Measurements from ENCODE around the gene NCBP3.
"Not testable (repeated sequence)": the region's sequence is repeated elsewhere in the genome, so short reads cannot be mapped to it uniquely, and the experiment has no call there.

The NCBP3 gene

DNA sequence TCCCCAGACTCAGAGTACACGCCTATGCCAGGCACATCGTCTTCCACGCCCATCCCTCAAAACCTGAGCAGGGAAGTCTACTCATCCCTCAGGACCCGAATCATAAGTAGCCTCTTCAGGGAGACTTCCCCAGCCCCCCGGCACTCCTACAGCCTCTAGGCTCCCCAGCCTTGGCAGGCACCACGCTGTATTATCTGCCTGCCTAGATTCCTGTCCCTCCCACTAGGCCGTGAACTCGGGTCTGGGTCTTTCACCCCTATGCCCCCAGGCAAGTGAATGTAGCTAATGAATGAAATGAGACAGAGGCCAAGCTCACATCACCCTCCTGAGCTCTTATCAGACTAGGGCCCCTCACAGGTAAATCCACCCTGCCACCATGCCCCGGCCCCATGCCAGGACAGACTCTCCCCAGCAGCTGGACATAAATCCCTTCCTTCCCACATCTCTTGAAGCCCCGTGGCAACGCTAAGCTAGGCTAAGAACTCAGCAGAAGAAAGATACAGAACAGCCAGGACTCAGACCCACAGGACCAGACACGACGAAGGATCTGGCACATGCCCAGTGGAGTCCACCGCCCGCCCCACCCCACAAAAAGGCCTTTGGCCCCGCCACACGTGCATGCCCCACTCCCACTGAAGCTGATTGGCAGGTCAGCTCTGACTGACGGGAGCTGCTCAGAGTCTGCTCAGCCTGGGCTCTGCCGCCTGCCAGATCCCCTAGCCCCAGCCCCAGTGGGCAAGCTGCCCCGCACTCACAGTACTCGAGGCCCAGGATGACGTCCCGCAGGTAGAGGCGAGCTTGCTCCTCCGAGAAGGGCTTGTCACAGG is 33.8 kb upstream of the NCBP3 start:
- DNase-seq (ENCODE audit: low read depth), result no peak

GRCh38 chr17:3879186-3879585 is 33.1 kb upstream of the NCBP3 start:
- no peak for DNase-seq (ENCODE audit: low read depth)

DNA sequence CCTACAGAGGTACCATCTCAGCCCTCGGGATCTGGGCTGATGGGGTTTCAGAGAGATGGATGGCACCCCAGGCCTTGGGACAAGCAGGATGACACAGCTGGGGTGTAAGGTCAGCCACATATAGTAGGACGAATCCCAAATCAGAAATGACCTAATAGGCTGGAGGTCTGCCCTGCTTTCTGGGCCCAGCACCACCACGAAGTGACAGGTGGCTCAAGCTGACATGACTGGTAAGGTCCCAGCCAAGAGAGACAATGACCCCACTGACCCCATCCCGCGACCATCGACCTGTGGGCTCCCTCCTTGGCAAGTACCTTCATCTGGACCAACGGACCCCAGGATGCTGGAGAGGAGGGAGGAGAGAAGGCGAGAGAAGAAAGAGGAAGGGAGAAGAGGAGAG is 31.2 kb upstream of the NCBP3 start:
- DNase-seq (ENCODE audit: low read depth), result no peak

- no peak for DNase-seq (ENCODE audit: low read depth)
Observed at GRCh38 chr17:3875317-3875716, 29.3 kb upstream of the NCBP3 start.

GRCh38 chr17:3873862-3874261 is 27.8 kb upstream of the NCBP3 start:
- DNase-seq (ENCODE audit: low read depth), result no peak

DNA sequence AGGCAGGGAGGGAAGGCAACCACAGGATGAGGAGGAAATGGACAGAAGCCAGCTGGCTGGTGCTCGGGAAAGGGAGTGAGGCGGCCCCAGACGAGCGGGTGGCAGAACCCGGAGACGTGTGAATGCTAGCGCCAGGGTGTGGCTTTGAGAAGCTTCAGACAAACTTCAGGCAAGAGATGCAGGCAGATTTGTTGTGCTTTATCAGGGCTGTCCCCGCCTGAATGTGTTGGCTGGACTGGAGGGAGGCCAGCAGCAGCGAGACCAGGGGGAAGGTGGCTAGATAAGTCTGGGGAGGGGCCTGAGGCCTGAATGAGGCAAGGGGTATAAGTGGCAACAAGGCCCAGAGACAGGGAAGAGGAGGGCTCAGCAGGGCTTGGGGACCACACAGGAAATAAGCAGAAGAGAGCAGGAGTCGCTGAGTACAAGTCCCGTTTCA is 24.8 kb upstream of the NCBP3 start:
- DNase-seq (ENCODE audit: low read depth), result no peak

- no peak for DNase-seq (ENCODE audit: low read depth)
Observed at GRCh38 chr17:3867606-3868005, 21.6 kb upstream of the NCBP3 start.

- no peak for DNase-seq (ENCODE audit: low read depth)
Observed at GRCh38 chr17:3867106-3867505, 21.1 kb upstream of the NCBP3 start.

DNA sequence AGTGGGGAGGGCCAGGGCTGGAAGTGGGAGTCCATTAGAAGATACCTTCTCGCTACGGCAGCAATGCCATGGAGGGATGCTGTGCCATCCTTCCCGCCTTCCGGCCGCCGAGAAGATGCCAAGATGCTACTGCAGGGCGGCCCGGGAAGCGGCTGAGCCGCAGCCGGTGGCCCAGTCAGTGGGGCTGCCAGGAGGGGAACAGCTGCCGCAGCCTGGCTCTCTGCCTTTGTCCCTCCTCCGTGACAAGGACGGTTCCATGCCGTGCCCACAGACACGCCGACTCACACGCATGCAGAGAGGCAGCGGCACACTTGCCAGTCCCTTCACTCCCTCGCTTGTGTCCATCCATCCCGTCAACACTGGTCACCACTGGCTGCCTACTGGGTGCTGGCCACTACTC is 20.2 kb upstream of the NCBP3 start:
- no peak for DNase-seq (ENCODE audit: low read depth)

- DNase-seq (ENCODE audit: low read depth), result no peak
Observed at GRCh38 chr17:3865176-3865575, 19.1 kb upstream of the NCBP3 start.

DNA sequence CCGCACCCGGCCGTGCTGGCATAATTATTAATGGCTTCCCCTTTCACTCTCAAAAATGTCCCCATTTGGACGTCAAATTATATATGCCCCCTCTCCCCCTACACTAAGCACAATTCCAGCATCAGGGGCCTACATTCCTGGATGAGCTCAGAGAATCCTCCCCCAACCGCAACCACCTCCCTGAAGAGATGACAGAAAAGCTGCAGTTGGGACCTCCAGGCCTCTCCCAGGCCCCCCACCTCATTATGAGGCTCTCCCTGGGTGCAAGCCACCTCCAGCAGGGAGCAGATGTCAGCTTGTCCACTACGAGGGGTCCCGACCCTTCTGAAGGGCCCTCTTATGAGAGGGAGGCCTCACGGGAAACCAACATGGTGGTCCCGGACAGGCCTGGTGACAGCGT is 18.5 kb upstream of the NCBP3 start:
- no peak for DNase-seq (ENCODE audit: low read depth)

DNA sequence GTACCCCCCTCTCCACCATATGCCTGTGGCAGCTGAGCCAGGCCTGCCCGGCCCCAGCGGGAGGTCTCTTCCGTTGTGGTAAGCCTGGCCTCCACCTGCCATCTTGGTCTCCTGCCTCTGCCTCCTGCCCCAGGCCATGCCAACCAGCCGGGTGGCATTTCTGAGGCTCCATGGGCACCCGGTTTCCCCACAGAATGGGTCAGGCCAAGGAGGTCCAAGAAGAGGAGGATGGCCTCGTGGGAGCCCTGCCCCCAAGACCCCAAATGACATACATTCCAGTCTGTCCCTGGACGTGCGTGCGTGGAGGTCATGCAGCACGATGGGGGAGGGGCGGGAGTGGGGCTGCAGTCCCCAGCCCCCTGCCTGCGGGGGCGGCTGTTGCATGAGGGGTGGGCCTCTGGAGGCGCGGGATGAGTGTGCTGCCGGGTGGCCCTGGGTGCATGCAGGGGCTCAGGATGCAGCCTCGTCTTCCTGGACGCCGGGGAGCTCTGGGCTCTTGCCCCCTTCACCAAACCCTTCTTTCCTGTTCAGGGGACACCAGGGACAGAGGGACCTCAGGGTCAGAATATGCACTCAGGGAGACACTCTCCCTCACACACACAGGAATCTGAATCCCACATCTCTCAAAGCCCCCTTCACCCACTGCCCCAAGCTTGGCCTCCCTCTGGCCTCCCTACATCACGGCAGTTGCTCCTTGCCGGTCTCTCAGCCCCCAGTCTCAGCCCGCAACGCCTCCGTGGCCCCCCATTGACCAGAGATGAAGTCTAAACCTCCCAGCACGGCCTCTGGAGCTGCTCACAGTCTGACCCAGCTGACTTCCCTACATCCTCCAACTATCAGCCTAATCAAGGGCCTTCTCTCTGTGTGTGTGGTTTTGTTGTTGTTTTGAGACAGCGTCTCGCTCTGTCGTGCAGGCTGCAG is 16.0 kb upstream of the NCBP3 start:
- DNase-seq (ENCODE audit: low read depth), result no peak

GRCh38 chr17:3860939-3861700 is 15.1 kb upstream of the NCBP3 start:
- no peak for DNase-seq (ENCODE audit: low read depth)

DNA sequence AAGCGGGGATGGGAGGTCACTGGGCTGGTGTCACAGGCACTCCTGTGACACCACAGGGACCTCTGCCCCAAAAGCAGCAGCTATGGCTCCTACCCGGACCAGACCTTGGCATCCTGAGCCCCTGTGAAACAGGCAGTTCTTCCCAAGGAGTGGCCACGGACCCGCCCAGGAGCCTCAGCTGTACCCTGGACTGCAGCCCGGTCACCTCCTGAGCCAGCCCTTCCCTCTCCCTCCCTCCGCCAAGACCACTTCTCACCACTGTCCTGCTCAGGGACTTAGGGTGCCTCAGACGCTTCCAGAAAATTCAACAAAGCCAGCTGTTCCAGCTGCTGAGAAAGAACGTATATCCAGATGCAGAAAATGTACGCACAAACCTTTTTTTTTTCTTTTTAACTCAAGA is 13.9 kb upstream of the NCBP3 start:
- no peak for DNase-seq (ENCODE audit: low read depth)

DNA sequence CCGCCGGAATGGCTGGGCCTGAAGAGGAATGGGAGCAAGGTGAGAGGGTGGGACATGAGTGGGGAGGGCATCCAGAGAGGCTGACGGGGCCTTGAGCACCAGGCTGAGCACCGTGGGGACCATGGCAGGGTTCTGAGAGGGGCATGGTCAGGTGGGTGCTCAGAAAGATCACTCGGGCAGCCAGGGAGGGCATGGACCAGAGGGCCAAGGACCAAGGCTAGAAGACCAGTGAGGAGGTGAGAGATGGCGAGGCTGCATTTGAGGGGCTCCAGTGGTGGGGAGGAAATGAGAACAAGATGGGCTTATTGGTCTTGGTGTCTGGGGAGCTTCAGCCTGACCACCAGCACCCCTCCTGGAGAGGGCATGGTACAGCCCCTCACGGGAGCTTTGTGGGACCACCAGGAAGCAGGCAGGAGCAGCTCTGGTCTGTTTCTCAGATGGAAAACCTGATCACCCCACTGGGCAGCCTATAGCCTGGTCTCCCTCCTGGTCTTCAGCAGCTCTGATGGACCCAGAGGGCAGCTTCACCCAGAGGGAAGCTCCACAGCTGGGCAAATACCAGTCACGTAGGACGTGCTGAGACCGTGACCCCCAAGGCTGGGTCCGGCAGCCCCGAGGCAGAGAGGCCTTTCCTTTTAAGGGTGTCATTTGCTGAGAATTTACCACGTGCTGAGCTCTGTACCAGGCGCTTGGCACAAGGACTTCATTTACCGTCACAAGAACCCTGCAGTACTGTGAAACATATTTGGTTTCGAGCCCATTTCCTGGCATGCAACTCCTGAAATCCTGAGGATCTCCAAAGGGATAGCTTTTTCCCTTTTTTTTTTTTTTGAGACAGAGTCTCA is 11.4 kb upstream of the NCBP3 start:
- DNase-seq (ENCODE audit: low read depth), result no peak

DNA sequence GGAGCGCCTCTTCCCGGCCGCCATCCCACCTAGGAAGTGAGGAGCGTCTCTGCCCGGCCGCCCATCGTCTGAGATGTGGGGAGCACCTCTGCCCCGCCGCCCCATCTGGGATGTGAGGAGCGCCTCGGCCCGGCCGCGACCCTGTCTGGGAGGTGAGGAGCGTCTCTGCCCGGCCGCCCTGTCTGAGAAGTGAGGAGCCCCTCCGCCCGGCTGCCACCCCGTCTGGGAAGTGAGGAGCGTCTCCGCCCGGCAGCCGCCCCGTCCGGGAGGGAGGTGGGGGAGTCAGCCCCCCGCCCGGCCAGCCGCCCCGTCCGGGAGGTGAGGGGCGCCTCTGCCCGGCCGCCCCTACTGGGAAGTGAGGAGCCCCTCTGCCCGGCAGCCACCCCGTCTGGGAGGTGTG is 8.2 kb upstream of the NCBP3 start:
- not testable (repeated sequence) for DNase-seq (ENCODE audit: low read depth)

DNA sequence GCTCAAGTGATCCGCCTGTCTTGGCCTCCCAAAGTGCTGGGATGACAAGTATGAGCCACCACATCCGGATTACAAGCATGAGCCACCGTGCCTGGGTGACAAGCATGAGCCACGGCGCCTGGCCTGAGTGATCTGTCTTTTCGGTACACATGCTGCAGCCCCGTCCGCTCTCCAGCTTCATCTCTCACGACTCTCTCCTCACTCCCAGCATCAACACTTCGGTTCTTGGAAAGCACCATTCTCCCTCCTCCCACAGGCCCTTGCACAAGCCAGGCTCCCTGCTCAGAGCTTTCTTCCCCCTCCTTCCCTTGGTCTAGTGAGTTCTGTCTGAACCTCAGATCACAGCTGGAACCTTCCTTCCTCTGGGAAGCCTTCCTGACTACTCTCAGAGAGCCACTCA is 6.5 kb upstream of the NCBP3 start:
- no peak for DNase-seq (ENCODE audit: low read depth)

DNA sequence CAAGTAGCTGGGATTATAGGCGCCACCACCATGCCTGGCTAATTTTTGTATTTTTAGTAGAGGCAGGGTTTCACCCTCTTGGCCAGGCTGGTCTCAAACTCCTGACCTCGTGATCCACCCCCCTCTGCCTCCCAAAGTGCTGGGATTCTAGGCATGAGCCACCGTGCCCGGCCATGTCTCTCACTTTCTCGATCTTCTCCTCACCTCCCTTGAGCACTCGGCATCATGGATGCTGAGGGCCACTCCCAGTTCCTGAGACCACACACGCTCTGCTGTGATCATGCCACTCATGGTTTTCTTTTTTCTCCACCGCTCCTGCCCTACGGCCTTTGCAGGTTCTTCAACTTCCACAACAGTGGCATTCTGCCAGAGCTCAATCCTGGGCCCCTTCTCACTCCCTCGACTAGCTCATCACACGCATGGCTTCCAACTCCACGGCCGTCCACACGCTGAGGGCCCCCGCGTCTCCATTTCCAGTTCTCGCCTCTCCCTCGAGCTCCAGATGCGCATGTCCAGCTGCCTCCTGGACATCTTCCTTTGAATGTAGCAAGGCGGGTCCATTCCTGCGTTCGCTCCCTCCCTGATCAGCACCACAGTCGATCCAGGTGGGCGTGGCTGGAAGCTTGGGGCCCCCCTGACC is 5.5 kb upstream of the NCBP3 start:
- no peak for DNase-seq (ENCODE audit: low read depth)

- DNase-seq (ENCODE audit: low read depth), result no peak
Observed at GRCh38 chr17:3848229-3848835, 2.3 kb upstream of the NCBP3 start.

- no peak for DNase-seq (ENCODE audit: low read depth)
Observed at GRCh38 chr17:3847165-3847670, 1.2 kb upstream of the NCBP3 start.
